ENCODE data around the gene VTI1A. TPM values are rescaled to one million over a fixed set of nuclear protein-coding genes. Genes with fewer than 3 reads are reported as not detected.
"Not testable (repeated sequence)": the region's sequence is repeated elsewhere in the genome, so short reads cannot be mapped to it uniquely, and the experiment has no call there.

The VTI1A gene
- 26.3 and 29.1 TPM in 2 replicates for total RNA-seq
- long read RNA-seq, full-length matches to known transcripts: 51 of 77 reads
- long read RNA-seq, partial matches to known transcripts: 4 of 77 reads
- long read RNA-seq, other reads (novel, unspliced or antisense): 22 of 77 reads

DNA sequence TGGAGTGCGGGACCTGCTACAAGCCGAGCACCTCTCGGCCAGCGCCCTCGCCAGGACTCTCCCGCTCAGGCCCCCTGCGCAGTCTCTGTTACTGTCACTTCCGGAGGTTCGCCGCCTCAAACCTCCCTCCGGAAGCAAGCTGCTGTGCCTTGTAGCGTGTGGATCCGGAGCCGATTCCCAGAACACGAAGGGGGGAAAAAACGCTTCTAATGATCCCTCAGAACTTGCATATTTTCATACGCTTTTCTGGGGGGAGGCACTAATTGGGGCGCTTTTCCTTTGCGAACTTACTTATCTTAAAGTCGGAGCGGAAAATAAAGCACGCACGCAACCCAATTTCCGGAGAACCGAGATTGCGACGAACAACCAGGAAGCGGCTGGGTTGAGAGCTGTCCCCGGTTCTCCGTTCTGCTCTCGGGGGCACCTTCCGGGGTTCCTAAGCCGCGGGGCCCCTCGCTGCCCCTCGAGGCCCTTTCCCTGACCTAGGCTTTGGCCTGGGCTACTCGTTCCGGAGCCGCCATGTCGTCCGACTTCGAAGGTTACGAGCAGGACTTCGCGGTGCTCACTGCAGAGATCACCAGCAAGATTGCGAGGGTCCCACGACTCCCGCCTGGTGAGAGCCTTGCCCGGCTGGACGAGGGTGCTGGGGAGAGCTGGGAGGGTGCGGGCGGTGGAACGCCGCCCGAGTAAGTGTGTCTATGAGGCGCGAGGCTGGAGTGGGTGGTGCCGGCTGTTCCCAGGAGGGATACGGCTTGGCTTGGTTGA, at the start of gene VTI1A, which contains the start of gene ZDHHC6:
TSS of gene VTI1A (plus strand) at position 361 of the 765 bp plus-strand sequence. CDS start at position 520, 159 bp downstream.
TSS of gene ZDHHC6 (minus strand) at position 60 of the 765 bp plus-strand sequence. CDS start 1,478 bp downstream, outside the sequence.
- peak; percentile 31 for TF ChIP-seq CTCF (IDR thresholded peaks at IDR 0.05)
- peak within 1 kb of the TSS; percentile 97 for H3K27ac Mint-ChIP-seq (ENCODE audit: unreplicated experiment)
- H3K4me3 Mint-ChIP-seq (ENCODE audit: unreplicated experiment): peak within 1 kb of the TSS; percentile 87
- peaks cover 29% of the 10 kb centered on the region for H3K4me1 Mint-ChIP-seq (ENCODE audit: unreplicated experiment)
- H3K9me3 Mint-ChIP-seq (ENCODE audit: unreplicated experiment): no peaks in the 10 kb centered on the region
- peaks cover 1% of the 10 kb centered on the region for H3K36me3 Mint-ChIP-seq (ENCODE audit: unreplicated experiment)
- no peaks in the 10 kb centered on the region for H3K27me3 Mint-ChIP-seq (ENCODE audit: unreplicated experiment)
- peak; percentile 91 for DNase-seq (ENCODE audit: extremely low spot score, unreplicated experiment)

DNA sequence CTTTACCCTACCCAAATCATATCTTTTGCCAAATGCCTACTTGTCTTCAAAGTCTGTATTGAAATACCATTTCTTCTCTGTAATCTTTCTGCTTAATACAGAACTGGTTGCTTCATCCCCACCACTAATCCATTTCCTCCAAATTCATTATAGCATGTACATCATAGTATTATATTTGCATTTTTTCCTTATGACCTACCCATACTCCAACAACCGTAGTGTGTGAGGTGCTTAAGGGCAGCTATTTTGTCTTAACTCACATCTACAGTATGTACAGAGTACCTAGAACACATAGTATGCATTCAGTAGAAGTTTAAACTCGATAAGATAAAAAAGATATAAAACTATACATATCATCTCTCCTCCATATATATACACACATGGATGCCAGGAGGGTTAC, 49.4 kb upstream of the VTI1A start:
- Mint-ChIP-seq H3K9me3 (ENCODE audit: unreplicated experiment) (no peaks in the 10 kb centered on the region), H3K36me3 (ENCODE audit: unreplicated experiment) (no peaks in the 10 kb centered on the region), H3K27me3 (ENCODE audit: unreplicated experiment) (peaks cover 12% of the 10 kb centered on the region), H3K4me1 (ENCODE audit: unreplicated experiment) (no peaks in the 10 kb centered on the region), H3K27ac (ENCODE audit: unreplicated experiment) (no peak overlapping the region), H3K4me3 (ENCODE audit: unreplicated experiment) (no peak overlapping the region)
- DNase-seq (ENCODE audit: extremely low spot score, unreplicated experiment): no peak
- TF ChIP-seq CTCF (IDR thresholded peaks at IDR 0.05): no peak

GRCh38 chr10:112402917-112403316, 44.1 kb upstream of the VTI1A start:
- no peak for DNase-seq (ENCODE audit: extremely low spot score, unreplicated experiment)
- Mint-ChIP-seq H3K36me3 (ENCODE audit: unreplicated experiment) (no peaks in the 10 kb centered on the region), H3K4me1 (ENCODE audit: unreplicated experiment) (no peaks in the 10 kb centered on the region), H3K27ac (ENCODE audit: unreplicated experiment) (no peak overlapping the region), H3K9me3 (ENCODE audit: unreplicated experiment) (no peaks in the 10 kb centered on the region), H3K27me3 (ENCODE audit: unreplicated experiment) (peaks cover 14% of the 10 kb centered on the region), H3K4me3 (ENCODE audit: unreplicated experiment) (no peak overlapping the region)
- no peak for TF ChIP-seq CTCF (IDR thresholded peaks at IDR 0.05)

DNA sequence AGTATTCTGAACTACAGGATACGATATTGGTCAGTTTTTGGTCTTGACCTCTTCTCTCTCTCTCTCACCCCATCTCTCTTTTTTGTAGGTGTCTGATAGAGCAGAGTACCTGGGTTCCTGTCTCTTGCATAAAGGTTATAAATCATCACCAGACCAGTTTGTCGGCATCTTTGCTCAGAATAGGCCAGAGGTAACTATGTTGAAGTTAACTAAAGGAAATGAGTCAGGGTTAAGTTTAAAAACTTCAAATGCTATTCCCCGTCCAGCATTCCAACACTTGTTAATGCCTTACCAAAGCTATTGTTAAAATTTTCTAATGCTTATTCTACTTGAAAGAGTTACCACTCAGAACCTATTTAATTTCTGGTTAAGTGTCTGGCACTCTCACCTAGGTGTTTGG, 42.4 kb upstream of the VTI1A start:
- no peak for DNase-seq (ENCODE audit: extremely low spot score, unreplicated experiment)
- H3K4me1 Mint-ChIP-seq (ENCODE audit: unreplicated experiment): no peaks in the 10 kb centered on the region

DNA sequence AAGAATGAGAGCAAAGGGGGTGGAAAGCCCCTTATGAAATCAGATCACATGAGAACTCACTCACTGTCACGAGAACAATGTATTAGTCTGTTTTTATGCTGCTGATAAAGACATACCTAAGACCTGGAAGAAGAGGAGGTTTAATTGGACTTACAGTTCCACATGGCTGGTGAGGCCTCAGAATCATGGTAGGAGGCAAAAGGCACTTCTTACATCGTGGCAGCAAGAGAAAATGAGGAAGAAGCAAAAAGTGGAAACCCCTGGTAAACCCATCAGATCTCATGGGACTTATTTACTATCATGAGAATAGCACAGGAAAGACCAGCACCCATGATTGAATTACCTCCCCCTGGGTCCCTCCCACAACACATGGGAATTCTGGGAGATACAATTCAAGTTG, 40.2 kb upstream of the VTI1A start:
- not testable (repeated sequence) for H3K9me3 Mint-ChIP-seq (ENCODE audit: unreplicated experiment); DNase-seq (ENCODE audit: extremely low spot score, unreplicated experiment); H3K36me3 Mint-ChIP-seq (ENCODE audit: unreplicated experiment); H3K4me1 Mint-ChIP-seq (ENCODE audit: unreplicated experiment); H3K27ac Mint-ChIP-seq (ENCODE audit: unreplicated experiment); H3K4me3 Mint-ChIP-seq (ENCODE audit: unreplicated experiment)
- H3K27me3 Mint-ChIP-seq (ENCODE audit: unreplicated experiment): peaks cover 23% of the 10 kb centered on the region

More for the DNA sequence above, 42.4 kb upstream of the VTI1A start:
- TF ChIP-seq CTCF (IDR thresholded peaks at IDR 0.05): no peak
- H3K27me3 Mint-ChIP-seq (ENCODE audit: unreplicated experiment): peaks cover 21% of the 10 kb centered on the region
- no peaks in the 10 kb centered on the region for H3K36me3 Mint-ChIP-seq (ENCODE audit: unreplicated experiment)
- H3K4me3 Mint-ChIP-seq (ENCODE audit: unreplicated experiment): no peak overlapping the region
- no peak overlapping the region for H3K27ac Mint-ChIP-seq (ENCODE audit: unreplicated experiment)
- no peaks in the 10 kb centered on the region for H3K9me3 Mint-ChIP-seq (ENCODE audit: unreplicated experiment)

Data from osteocyte (in vitro differentiated cells).